Uterus (tissue), 2 donors: ENCODE data around the gene SLC35B2.

Source experiments
- CTCF ChIP-seq, 4 experiments: fragments of 200-600 bp in 2 of 4; fragments of 450-650 bp in 2 of 4; sonication (generic) in 2 of 4; IDR thresholded peaks; one replicate each; pipeline ENCODE4 v1.5.1; 2016 to 2019; ENCODE audit warnings: antibody characterized with exemption in 4 of 4, mild to moderate bottlenecking in 2 of 4, moderate library complexity in 1 of 4
- POLR2A ChIP-seq, 2 donors: fragments of 450-650 bp; IDR thresholded peaks; one replicate each; pipeline ENCODE4 v1.6.1; 2016; ENCODE audit warnings: antibody characterized with exemption in 2 of 2, mild to moderate bottlenecking in 1 of 2, moderate library complexity in 1 of 2

GRCh38 chr6:44268095-44268628 is 10.8 kb upstream of the SLC35B2 start:
- TF ChIP-seq CTCF (IDR thresholded peaks at IDR 0.05) (peak; percentile 57 to 72 (median 66)), POLR2A (IDR thresholded peaks at IDR 0.05) (no peak)
